HepG2 (cell line): Measurements from ENCODE around the gene IGFL1.

Experiments
- BHLHE40 ChIP-seq: IDR thresholded peaks from 2 replicates; pipeline ENCODE4 v1.6.1; 2011; ENCODE audit warnings: low read length, improper control_type of control experiment
- CTCF ChIP-seq: sonication (generic); formaldehyde crosslinking; IDR thresholded peaks from 2 replicates; pipeline ENCODE4 v1.5.0; 2020; ENCODE audit warnings: mild to moderate bottlenecking, missing genetic modification reagents, moderate library complexity
- HNRNPLL ChIP-seq: fragments of 200-400 bp; formaldehyde crosslinking; IDR thresholded peaks from 2 replicates; pipeline ENCODE4 v1.6.1; 2017; ENCODE audit warnings: mild to moderate bottlenecking, low read depth, low read length; ENCODE audit not compliant: poor library complexity, severe bottlenecking
- JUNB ChIP-seq: sonication (generic); formaldehyde crosslinking; IDR thresholded peaks from 2 replicates; pipeline ENCODE4 v1.8.0; 2022; ENCODE audit warnings: missing genetic modification reagents, mild to moderate bottlenecking, borderline replicate concordance
- MAF1 ChIP-seq: sonication (generic); formaldehyde crosslinking; IDR thresholded peaks from 2 replicates; pipeline ENCODE4 v1.5.0; 2020; ENCODE audit warnings: missing genetic modification reagents, borderline replicate concordance
- RAD21 ChIP-seq: fragments of 450-650 bp; formaldehyde crosslinking; IDR thresholded peaks from 2 replicates; pipeline ENCODE4 v1.5.0; 2020; ENCODE audit warnings: mild to moderate bottlenecking
- TCF12 ChIP-seq, 2 experiments: fragments of 450-650 bp in 1 of 2; sonication (generic) in 1 of 2; formaldehyde crosslinking in 1 of 2; IDR thresholded peaks; 2 replicates each; pipeline versions ENCODE4 v1.6.1 to v1.8.0; 2017 to 2022; ENCODE audit warnings: antibody characterized with exemption in 1 of 2, mild to moderate bottlenecking in 1 of 2, missing genetic modification reagents in 1 of 2, moderate library complexity in 1 of 2
- ZBTB20 ChIP-seq: sonication (generic); formaldehyde crosslinking; IDR thresholded peaks from 2 replicates; pipeline ENCODE4 v1.8.1; 2023; ENCODE audit warnings: missing genetic modification reagents, low read depth, mild to moderate bottlenecking, borderline replicate concordance
- ZMAT3 ChIP-seq: sonication (generic); formaldehyde crosslinking; conservative IDR thresholded peaks from 2 replicates; pipeline ENCODE4 v1.7.0; 2021; ENCODE audit warnings: missing genetic modification reagents
- ZNF577 ChIP-seq: sonication (generic); formaldehyde crosslinking; IDR thresholded peaks from 2 replicates; pipeline ENCODE4 v1.4.0; 2020; ENCODE audit warnings: mild to moderate bottlenecking, low read depth, missing genetic modification reagents, borderline replicate concordance
- ZNF776 ChIP-seq: sonication (generic); formaldehyde crosslinking; IDR thresholded peaks from 2 replicates; pipeline ENCODE4 v1.4.0; 2020; ENCODE audit warnings: mild to moderate bottlenecking, missing genetic modification reagents
- ZNF781 ChIP-seq: sonication (generic); formaldehyde crosslinking; IDR thresholded peaks from 2 replicates; pipeline ENCODE4 v1.5.1; 2020; ENCODE audit warnings: borderline replicate concordance, mild to moderate bottlenecking, missing genetic modification reagents; ENCODE audit errors: not compliant biosample characterization
- TF ChIP-seq, protein P1 (sequence below): sonication (generic); formaldehyde crosslinking; IDR thresholded peaks from 2 replicates; pipeline ENCODE4 v1.4.0; 2020; ENCODE audit warnings: mild to moderate bottlenecking, missing genetic modification reagents

GRCh38 chr19:46221152-46221551 lies 8.4 kb upstream of the IGFL1 start:
- TF ChIP-seq ZNF577 (CRISPR knock-in tag) (no peak), BHLHE40 (no peak), JUNB (no peak), RAD21 (CRISPR knock-in tag) (no peak), HNRNPLL (no peak), MAF1 (no peak), CTCF (CRISPR knock-in tag) (no peak), ZNF776 (no peak), ZNF781 (CRISPR knock-in tag) (no peak), TCF12 (IDR thresholded peaks at IDR 0.05) (no peak), TCF12 (CRISPR knock-in tag; IDR thresholded peaks at IDR 0.05) (no peak), ZMAT3 (CRISPR knock-in tag) (no peak), ZBTB20 (CRISPR knock-in tag) (no peak)
- TF ChIP-seq, protein P1, sequence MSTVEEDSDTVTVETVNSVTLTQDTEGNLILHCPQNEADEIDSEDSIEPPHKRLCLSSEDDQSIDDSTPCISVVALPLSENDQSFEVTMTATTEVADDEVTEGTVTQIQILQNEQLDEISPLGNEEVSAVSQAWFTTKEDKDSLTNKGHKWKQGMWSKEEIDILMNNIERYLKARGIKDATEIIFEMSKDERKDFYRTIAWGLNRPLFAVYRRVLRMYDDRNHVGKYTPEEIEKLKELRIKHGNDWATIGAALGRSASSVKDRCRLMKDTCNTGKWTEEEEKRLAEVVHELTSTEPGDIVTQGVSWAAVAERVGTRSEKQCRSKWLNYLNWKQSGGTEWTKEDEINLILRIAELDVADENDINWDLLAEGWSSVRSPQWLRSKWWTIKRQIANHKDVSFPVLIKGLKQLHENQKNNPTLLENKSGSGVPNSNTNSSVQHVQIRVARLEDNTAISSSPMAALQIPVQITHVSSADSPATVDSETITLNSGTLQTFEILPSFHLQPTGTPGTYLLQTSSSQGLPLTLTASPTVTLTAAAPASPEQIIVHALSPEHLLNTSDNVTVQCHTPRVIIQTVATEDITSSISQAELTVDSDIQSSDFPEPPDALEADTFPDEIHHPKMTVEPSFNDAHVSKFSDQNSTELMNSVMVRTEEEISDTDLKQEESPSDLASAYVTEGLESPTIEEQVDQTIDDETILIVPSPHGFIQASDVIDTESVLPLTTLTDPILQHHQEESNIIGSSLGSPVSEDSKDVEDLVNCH: no peak
